ENCODE results near the gene POLR1H.

Gene POLR1H

GRCh38 chr6:30062471-30063178 is 1.6 kb downstream of the POLR1H start:
- Mint-ChIP-seq H3K27me3 (ENCODE audit: low read depth) (peaks cover 6% of the 10 kb centered on the region), H3K4me1 (peaks cover 41% of the 10 kb centered on the region), H3K27ac (peak overlapping the region in 2 of 3 experiments; percentile 98 to 99)

GRCh38 chr6:30063315-30063714 is 2.2 kb downstream of the POLR1H start:
- TF ChIP-seq CTCF (IDR thresholded peaks at IDR 0.05; ENCODE audit: unreplicated experiment in 3 of 3) = no peak
- Mint-ChIP-seq H3K27ac (peak overlapping the region in 1 of 3 experiments; percentile 43), H3K4me3 (peak overlapping the region; percentile 73 to 83 (median 77)), H3K4me1 (peaks cover 48% of the 10 kb centered on the region), H3K36me3 (ENCODE audit: low read depth) (peaks cover 21% of the 10 kb centered on the region), H3K9me3 (no peaks in the 10 kb centered on the region), H3K27me3 (ENCODE audit: low read depth) (peaks cover 11% of the 10 kb centered on the region)

More at GRCh38 chr6:30062471-30063178, 1.6 kb downstream of the POLR1H start:
- no peak for TF ChIP-seq CTCF (IDR thresholded peaks at IDR 0.05; ENCODE audit: unreplicated experiment in 3 of 3)
- Mint-ChIP-seq H3K36me3 (ENCODE audit: low read depth) (peaks cover 15% of the 10 kb centered on the region), H3K4me3 (peak overlapping the region; percentile 96 to 98 (median 97)), H3K9me3 (no peaks in the 10 kb centered on the region)

- TF ChIP-seq CTCF (IDR thresholded peaks at IDR 0.05; ENCODE audit: unreplicated experiment in 3 of 3) = no peak
- H3K36me3 Mint-ChIP-seq (ENCODE audit: low read depth) = peaks cover 43% of the 10 kb centered on the region
- peaks cover 33% of the 10 kb centered on the region for H3K27me3 Mint-ChIP-seq (ENCODE audit: low read depth)
- H3K27ac Mint-ChIP-seq = peak overlapping the region; percentile 88 to 97 (median 90)
- no peaks in the 10 kb centered on the region for H3K9me3 Mint-ChIP-seq
- peaks cover 48% of the 10 kb centered on the region for H3K4me1 Mint-ChIP-seq
- H3K4me3 Mint-ChIP-seq = peak overlapping the region; percentile 89 to 94 (median 90)
Observed at GRCh38 chr6:30066082-30066481, 5.0 kb downstream of the POLR1H start.

GRCh38 chr6:30066577-30067459 is 5.8 kb downstream of the POLR1H start, which contains the start of gene PPP1R11:
Gene PPP1R11, plus strand, starts transcription at chr6:30067198. Its CDS starts 213 bp downstream, at chr6:30067411.
- H3K4me3 Mint-ChIP-seq = peak within 1 kb of the TSS; percentile 89 to 94 (median 90)
- H3K4me1 Mint-ChIP-seq = peaks cover 46% of the 10 kb centered on the region
- H3K9me3 Mint-ChIP-seq = no peaks in the 10 kb centered on the region
- peak within 1 kb of the TSS; percentile 88 to 97 (median 90) for H3K27ac Mint-ChIP-seq
- no peak for TF ChIP-seq CTCF (IDR thresholded peaks at IDR 0.05; ENCODE audit: unreplicated experiment in 3 of 3)
- H3K27me3 Mint-ChIP-seq (ENCODE audit: low read depth) = peaks cover 40% of the 10 kb centered on the region
- peaks cover 43% of the 10 kb centered on the region for H3K36me3 Mint-ChIP-seq (ENCODE audit: low read depth)

GRCh38 chr6:30067460-30068139 is 6.5 kb downstream of the POLR1H start:
- H3K36me3 Mint-ChIP-seq (ENCODE audit: low read depth) = peaks cover 47% of the 10 kb centered on the region
- H3K4me3 Mint-ChIP-seq = peak overlapping the region; percentile 89 to 94 (median 90)
- H3K9me3 Mint-ChIP-seq = no peaks in the 10 kb centered on the region
- peak overlapping the region; percentile 88 to 97 (median 90) for H3K27ac Mint-ChIP-seq
- peaks cover 48% of the 10 kb centered on the region for H3K27me3 Mint-ChIP-seq (ENCODE audit: low read depth)
- H3K4me1 Mint-ChIP-seq = peaks cover 48% of the 10 kb centered on the region
- no peak for TF ChIP-seq CTCF (IDR thresholded peaks at IDR 0.05; ENCODE audit: unreplicated experiment in 3 of 3)

Measured in nephron (organoid).